ENCODE measurements around the gene NEUROG2. TPM values are rescaled to one million over a fixed set of nuclear protein-coding genes. Genes with fewer than 3 reads are reported as not detected.

The NEUROG2 gene
- total RNA-seq, 4 donors from 2014 or later: not detected

Other genes with a start within 250 kb of the NEUROG2 start
- gene TIFA, start 230.3 kb downstream of the NEUROG2 start, total RNA-seq: 1 to 10 TPM in 2 of 4 donors, under 1 TPM in 2; 0.37 to 5.9 (median 1.0) TPM
- gene ALPK1, start 218.8 kb downstream of the NEUROG2 start, total RNA-seq: 10 to 100 TPM; 15.5 to 45.1 (median 27.4) TPM
- gene ZGRF1, start 120.7 kb upstream of the NEUROG2 start, total RNA-seq: 1 to 10 TPM in 3 of 4 donors, under 1 TPM in 1; 0.75 to 7.3 (median 3.7) TPM
- gene LARP7, start 121.0 kb upstream of the NEUROG2 start, total RNA-seq: 10 to 100 TPM; 33.3 to 75.4 (median 47.6) TPM